ENCODE data around the gene TSPAN9.

GRCh38 chr12:3069714-3070113, 7.5 kb upstream of the TSPAN9 start:
- TF ChIP-seq EZH2 (IDR thresholded peaks at IDR 0.05), result no peak
- no peak for TF ChIP-seq POLR2AphosphoS5 (IDR thresholded peaks at IDR 0.05; ENCODE audit: borderline replicate concordance, low read depth, low read length)
- TF ChIP-seq FOXP2 (optimal IDR thresholded peaks at IDR 0.05; ENCODE audit: control extremely low read depth, extremely low read length, insufficient read depth), result no peak

Measured in SK-N-MC (cell line).